GM18511 (cell line): ENCODE results near the gene SCRT2.
"Not testable (repeated sequence)": the region's sequence is repeated elsewhere in the genome, so short reads cannot be mapped to it uniquely, and the experiment has no call there.

ENCODE experiments used
- ATAC-seq: cut with Tn5 transposase; IDR thresholded peaks from one replicate; pipeline ENCODE4 v1.9.1; 2021; ENCODE audit warnings: mild to moderate bottlenecking, moderate library complexity; ENCODE audit not compliant: unreplicated experiment

Gene SCRT2

DNA sequence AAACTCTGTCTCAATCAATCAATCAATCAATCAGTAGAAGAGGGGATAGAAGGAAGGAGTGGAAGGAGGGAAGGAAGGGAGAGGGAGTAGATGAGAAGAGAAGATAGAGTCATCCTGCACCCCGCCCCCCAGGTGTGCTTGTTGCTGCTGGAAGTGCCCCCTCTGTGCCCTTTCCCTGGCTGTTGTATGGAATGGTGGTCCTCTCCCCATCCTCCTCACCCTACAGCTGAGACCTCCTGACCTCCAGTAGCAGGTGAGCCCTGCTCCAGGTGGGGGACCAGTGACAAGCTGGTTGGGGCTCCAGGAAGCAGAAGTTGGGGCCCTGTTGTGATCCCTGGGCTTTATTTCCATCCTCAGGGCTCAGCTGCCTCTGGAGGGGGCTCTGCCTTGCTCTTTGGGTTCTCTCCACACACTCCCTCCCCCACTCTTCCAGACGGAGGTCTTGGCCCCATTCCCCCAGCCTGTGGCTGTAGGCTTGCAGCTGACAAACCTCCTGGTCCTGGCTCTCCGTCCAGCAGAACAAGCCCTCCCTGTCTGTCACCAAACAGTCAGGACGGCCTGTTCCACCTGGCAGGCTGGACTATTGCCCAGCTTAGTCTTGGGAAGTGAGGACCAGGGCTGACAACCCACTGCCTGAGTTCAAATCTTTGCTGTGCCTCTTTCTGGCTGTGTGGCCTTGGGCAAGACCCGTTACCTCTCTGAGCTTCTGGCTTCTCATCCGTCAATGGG is 26.0 kb upstream of the SCRT2 start:
- no peak for ATAC-seq

DNA sequence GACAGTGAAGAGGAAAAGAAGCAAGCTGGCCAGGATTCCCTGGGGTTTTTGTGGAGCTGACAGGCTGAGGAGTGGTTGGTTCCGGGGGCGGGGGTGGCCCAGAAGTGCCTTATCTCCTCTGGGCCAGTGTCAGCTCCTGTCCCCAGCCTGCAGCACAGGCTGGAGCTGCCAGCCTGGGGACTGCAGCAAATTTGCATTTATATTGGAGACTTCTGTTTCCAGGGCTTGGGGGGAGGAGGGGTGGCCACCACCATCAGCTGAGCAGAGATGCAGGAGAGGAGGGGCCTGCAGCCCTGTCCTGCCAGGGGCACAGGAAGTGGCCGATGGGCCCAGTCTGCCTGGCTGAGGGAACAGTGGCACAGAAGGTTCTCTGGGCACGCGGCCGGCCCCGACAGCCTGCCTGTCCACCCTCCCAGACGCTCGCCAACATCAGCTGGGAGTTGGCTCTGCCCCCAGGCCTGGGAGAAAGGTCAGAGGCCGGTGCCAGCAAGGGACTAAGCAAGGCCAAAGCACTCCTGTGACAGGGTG is 24.3 kb upstream of the SCRT2 start:
- ATAC-seq = no peak

DNA sequence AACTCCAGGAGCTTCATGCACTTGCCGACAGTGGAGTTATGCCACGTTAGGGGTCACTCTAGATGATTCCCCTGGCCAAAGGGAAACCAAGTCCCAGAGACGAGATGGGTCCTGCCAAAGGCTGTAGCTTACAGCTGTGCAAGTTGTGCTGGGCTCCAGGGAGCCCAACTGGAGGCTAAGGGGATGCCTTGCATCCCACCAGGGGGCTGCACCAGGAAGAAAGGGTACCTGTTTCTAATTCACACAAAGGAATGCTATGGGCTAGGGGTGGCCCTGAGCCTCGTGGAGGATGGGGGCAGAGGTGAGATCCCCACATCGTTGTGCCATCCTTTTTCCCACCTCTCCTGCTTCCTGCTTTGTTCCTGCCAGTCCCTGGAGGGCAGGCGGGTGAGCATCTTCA is 23.7 kb upstream of the SCRT2 start:
- no peak for ATAC-seq

DNA sequence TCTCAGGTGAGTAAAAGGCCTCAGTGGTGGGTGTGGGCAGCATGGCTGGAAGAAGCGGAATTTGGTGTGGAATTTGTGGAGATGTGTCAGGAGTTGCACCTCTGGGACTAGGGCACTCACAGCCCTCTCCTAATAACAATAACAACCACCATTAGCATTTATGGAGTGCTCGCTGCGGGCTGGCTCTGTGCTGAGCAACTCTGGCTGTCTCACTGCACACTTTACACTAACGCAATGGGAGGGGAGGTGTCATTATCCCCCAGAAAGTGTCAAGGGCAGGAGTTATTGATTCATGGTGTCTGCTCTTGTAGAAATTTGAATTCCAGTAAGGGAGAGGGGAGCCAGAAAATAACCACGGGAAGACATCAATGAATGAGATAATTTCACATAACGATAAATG is 22.7 kb upstream of the SCRT2 start:
- no peak for ATAC-seq

DNA sequence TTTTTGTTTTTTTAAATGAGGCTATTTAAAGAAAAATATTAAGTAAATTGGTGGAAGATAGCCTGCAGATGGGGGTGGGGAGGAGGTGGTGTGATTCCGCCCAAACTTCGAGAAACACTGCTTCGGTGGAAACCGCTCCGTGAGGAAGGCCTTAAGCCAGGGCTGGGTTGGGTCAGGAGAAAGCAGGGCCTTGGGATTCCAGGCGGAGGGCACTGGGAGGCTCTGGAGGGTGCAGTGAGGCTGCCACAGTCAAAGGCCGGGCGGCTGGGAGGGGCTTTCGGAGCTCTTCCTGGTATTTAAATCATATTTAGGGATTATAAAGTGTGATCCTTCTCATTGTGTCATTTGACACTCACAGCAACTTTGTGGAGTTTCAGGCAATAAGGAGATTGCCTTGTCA is 22.2 kb upstream of the SCRT2 start:
- ATAC-seq = no peak

DNA sequence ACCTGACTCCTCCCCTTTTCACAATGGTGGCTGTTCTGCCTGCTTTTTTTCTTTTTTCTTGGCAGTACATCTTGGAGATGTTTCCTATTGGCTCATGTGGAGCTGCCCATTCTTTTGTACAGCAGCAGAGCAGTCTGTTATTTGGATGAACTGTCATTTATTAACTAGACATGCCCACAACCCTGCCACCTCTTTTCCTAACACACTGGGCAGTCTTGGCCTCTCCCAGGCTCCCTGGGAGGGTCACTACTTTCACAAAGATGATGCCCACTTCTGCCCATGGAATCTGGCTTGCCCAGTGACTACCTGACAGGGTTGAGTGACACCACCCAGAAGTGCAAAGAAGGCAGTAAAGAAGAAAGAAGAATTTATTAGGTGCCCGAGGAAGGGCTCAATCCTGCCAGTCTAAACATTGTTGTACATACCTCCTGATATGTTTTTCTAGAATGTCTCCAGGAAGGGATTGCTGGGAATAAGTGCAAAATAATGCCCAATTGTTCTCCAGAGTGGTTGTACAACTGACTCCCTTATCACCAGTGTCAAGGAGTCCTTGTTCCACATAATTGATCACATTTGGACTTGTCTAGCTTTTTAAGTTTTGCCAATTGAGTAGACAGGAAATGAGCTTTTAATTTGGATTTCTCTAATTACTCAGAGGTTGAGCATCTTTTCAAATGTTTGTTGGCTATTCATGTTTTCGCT is 19.7 kb upstream of the SCRT2 start:
- ATAC-seq = no peak

DNA sequence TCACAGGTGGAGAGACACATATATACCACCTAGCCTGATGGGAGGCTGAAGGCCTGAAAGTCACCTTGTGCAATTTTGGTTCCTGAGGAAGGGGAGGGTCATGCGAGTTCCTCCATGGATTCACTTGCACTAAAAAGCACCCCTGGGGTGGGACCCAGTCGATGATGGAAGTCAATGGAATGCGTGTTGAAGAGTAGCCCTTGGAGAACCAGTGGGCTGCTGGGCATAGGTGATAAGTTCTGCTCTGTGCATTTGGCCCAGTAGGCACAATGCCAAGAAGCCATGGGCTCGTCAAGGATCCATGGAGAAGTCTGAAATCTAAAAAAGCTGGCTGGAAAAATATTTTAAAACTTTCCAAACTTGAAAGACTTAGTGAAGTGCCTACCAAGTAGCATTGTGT is 18.9 kb upstream of the SCRT2 start:
- no peak for ATAC-seq

DNA sequence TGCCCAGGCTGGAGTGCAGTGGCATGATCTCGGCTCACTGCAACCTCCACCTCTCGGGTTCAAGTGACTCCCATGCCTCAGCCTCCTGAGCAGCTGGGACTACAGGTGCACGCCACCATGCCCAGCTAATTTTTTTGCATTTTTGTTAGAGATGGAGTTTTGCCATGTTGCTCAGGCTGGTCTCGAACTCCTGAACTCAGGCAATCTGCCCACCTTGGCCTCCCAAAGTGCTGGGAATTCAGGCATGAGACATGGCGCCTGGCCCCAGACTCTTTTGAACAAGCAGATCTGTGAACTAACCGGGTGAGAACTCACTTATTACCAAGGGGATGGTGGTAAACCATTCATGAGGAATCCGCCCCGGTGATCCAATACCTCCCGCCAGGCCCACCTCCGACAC is 18.2 kb upstream of the SCRT2 start:
- ATAC-seq = not testable (repeated sequence)

DNA sequence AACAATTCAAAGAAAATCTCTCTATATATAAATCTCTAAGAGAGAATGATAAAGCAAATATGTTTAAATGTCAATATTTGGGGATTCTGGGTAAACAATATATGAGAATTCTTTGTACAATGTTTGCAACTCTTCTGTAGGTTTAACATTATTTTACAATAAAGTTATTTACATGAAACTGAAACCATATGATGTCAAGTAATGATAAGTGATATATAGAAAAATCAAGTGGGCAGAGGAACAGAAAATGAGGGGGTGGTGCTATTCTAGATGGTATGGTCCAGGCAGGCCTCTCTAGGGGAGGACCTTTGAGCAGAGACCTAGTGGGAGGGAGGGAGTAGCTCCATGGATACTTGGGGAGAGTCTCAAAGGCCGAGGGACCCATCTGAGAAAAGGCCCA is 16.4 kb upstream of the SCRT2 start:
- ATAC-seq = no peak

DNA sequence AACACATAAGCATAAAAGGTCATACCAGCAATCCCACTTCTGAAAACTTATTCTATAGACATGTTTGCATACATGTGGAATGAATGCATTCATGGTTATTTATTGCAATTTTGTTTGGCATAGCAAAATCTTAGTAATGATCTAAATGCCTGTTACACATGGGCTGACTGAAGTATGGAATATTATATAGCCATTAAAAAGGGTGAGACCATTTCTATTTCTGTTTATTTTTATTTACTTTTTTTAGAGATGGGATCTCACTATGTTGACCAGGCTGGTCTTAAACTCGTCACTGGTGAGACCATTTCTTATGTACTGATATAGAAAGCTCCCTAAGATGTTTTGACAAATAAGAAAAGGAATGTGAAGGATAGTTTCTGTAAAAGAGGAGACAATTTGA is 14.3 kb upstream of the SCRT2 start:
- no peak for ATAC-seq

DNA sequence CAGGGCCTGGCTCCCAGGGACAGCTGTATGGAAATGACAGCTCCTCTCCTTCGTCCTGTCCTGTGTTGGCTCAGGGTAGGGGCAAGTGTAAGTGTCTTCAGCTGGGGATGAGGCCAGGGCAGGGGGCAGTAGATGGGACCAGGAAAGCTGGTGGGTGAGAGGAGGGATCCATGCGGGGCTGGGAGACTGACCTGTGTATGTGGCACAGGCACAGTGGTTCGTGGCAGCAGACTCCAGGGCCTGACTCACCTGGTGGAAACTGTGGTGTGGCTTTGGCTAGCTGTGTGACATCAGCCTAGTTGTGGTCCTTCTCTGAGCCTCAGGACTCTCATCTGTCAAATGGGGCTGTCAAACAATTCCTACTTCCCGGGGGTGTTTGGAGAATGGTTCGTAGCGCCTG is 13.7 kb upstream of the SCRT2 start:
- no peak for ATAC-seq

DNA sequence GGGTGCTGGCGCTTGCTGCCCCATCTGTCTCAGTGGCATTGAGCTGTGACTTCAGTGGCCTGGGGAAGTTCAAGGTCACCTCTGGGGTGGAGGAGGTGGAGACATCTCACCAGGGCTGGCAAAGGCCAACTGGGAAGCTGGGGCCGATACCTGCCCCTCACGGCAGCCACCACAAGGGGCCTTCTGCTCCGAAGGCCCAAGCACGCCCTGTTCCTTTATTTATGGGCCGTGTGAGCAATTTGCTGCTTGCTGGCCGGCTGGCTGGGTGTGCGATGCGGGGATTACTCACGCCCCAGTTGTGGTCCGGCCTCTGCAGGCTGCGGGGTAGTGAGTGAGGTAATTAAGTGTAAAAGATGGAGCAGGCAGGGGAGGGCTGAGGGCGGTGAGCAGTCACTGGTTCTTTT is 13.2 kb upstream of the SCRT2 start:
- no peak for ATAC-seq

DNA sequence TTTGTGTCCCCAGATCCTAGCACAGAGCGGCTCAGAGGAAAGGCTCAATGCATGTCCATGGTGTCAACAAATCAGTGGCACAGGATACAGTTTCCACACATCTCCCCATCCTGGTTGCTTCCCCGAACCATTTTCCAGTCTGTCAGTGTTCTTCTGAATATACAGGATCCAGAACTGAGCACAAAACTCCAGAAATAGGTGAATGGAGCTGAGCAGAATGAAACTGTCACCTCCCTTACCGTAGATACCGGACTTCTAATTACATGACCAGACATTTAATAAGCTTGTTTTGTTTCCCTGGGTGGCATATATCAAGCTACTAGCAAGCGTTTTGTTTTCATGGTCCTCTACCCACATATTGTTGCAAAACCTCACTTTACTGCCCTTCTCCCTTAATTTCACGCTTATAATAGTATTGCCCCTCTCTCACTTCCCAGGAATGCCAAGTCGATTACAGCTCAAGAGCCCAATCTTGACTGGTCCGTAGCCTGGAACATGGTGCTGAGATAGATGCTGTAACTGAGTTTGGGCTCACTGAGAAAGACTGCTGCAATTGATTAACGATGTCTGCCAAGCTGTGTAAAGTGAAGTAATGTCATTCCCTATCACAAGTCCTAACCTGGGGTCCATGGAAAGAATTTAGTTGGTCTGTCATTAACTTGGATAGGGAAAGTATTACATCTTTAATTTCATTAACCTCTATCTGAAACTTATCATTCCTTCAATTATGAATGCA is 12.0 kb upstream of the SCRT2 start:
- no peak for ATAC-seq

DNA sequence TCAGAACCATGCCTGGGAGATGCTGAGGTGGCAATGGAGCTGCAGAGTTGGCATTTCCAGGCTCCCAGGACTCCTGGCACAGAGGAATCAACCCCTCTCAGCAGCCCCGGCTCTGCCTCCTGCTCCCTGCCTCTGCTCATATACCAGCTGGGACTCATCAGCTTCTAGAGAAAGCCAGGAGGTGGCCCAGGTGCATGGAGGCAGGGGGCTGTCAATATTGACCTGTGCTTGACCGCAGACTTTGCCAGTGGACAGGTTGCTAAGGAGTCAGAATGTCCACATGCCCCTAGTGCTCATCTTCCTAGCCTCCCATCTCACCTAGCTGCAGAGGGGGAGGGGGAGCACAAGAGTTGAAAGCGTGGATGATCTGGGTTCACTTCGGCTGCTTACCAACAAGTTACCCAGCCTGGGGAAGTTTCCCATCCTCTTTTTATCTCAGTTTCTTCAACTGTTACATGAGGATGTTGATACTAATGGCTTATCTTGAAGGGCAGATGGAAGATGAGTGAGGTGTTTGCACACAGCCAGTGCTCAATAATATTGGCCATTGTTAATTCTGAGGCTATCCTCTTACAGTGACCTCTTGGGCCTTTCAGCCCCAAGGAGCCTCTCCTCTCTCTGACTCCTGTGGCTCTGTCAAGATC is 9.2 kb upstream of the SCRT2 start:
- no peak for ATAC-seq

DNA sequence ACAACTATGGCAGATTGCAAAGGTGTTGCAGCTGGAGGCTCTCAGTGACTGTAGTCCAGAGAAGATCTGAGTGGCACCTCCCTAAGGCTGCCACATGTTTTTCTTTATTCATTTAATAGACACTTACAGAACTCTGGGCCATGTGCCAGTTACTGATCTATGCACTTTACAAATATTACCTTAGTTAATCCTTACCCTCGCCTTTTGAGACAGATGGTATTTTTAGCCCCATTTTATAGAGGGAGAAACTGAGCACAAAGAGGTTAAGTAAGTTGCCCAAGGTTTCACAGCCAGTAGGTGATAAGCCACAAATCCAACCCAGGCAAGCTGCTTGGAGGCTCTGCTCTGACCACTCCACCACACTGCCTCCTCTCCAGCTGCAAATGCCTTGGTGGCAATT is 6.5 kb upstream of the SCRT2 start:
- no peak for ATAC-seq

DNA sequence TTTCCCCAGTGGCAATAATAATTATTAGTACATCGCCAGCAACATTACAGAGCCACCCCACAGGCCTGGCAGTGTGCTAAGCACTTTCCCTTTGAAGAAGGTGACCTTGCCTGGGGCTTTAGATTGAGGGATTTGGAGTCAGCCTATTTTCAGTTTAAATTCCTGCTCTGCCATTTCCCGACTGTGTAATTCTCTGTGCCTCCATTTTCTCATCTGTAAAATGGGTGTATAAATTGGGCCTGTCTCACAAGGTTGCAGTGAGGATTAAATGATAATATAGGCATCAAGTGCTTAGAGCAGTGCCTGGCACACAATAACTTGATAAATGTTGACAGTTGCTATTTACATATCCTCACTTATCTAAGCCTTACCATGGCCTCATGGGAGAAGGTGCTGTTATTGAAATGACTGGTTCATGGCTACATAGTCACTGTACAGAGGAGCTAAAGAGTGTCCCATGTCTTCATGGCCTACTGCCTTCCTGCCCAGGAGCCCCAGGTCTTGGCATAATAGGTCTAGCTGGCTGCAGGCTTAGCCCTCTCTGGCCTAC is 5.1 kb upstream of the SCRT2 start:
- ATAC-seq = no peak

DNA sequence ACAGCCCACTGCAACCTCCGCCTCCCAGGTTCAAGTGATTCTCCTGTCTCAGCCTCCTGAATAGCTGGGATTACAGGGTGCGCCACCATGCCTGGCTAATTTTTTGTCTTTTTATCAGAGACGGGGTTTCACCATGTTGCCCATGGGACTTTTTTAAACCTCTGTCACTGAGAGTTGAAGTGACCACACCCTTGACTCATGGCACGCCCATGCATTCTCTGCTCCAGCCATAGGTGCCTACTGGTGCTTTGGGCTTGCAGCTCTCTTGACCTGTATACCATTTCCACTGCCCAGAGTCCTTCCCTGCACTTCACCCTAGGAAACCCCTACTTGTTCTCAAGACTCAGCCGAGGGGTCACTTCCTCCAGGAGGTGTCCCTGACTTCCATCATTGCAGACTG is 2.4 kb upstream of the SCRT2 start:
- ATAC-seq = no peak

DNA sequence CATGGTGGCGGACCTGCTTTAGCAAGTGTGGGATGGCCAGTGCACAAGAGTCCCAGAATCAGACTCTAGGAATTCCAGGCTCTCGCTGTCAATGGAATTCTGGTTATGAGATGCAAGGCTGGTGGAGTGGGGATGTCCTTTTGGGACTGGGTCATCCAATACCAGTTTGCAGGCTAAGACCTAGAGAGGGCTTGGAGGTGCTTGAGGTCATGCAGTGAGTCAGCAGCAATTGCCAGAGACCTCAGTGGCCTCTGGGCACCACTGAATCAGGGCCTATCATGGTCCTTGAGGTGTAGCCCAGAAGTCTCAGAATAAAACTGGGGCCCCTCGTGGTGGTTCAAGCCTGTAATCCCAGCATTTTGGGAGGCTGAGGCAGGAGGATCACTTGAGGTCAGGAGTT is 1.4 kb upstream of the SCRT2 start:
- ATAC-seq = no peak

DNA sequence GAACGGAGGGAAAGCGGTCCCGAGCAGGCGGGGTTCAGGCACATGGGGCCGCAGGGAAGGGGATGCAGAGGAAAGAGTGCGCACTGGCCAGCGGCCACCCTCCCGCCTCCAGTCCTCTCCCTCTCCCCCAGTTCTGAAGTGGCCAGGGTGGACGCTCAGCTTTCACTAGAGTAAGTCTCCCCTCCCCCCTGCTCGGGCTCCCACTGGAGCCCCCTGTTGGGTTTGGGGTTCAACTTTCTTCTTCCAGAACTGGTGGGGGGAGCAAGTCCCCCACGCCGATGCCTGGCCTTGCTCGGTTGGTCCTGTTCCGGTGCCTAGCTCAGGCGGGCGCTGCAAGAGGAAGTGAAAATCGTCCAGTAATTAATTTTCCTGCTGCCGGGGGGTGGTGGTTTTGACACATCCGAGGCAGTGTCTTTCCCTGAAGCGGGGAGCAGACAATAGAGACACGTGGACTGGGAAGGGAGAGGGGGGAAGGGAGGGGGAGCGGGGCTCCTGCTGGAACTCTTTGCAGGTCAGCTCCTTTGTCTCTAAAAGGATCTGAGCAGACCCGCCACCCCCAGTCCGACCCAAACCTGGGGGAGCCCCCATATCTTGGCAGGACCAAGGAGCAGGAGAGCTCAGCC is 824 bp upstream of the SCRT2 start:
- ATAC-seq = no peak

DNA sequence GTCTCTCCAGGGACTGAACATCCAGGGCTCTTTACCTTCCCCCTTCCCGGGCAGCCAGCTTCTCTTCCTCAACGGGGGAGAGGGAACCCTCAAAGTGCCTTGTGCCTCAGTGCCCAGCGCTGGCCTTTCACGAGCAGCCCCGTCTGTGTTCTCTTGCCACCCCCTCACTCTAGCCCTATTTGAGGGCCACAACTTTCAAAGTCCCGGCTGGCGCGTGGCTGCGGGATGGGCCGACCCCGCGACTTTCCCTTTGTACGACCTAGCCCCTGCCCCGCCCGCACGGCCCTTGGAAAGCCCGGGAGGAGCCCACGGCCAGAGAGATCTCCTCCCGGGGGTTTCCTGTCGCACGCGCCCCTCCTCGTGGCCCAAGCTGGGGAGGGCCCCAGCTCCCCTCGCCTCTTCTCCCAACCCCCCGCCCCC is 559 bp downstream of the SCRT2 start:
- ATAC-seq = no peak

DNA sequence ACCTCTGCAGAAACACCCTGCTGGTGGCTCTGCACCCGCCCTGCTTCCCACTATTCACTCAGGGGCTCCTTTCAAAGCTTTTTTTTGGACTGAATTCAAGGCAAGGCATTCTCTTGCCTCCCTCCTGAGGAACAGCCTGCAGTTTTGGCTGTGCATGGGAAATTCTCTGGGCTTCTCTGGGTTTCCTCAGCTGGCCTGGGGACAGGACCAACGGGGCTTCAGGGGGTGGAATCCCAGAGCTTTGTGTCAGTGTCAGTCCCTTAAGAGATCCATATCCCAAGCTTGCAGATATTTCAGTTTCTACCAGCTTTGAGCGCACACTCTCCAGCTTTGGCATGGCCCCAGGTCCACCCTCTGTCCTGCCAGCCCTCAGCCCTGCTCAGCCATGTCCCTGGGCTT is 2.0 kb downstream of the SCRT2 start:
- no peak for ATAC-seq
